MCF 10A (cell line): ENCODE results near the gene KIAA0753. TPM values are rescaled to one million over a fixed set of nuclear protein-coding genes. Genes with fewer than 3 reads are reported as not detected.
"Not testable (repeated sequence)": the region's sequence is repeated elsewhere in the genome, so short reads cannot be mapped to it uniquely, and the experiment has no call there.

ENCODE experiments used
- BruUV-seq: library from RNA; stranded (reverse); fragments of 400-500 nt; replicated peaks from 2 replicates; lab custom pipeline; 2021; lab: Mats Ljungman, UMichigan
- CTCF ChIA-PET: fragments of 300-600 bp; sonication (Branson Sonifier 250); formaldehyde crosslinking; extraction: SDS; loops from one replicate; lab custom pipeline; 2021; ENCODE audit warnings: antibody characterized with exemption, inconsistent platforms; lab: Yijun Ruan, JAX
- POLR2A ChIA-PET: fragments of 300-600, 350-650 bp; sonication (Branson Sonifier 250); formaldehyde crosslinking; extraction: SDS; loops from one replicate; lab custom pipeline; 2020; ENCODE audit warnings: antibody characterized with exemption, inconsistent platforms; lab: Yijun Ruan, JAX
- DNase-seq: peaks from one replicate; pipeline ENCODE4 v3.0.0-alpha.2; 2018; ENCODE audit not compliant: unreplicated experiment
- H3K27ac Mint-ChIP-seq: one replicate; pipeline ENCODE4 v1.8.0; 2022; ENCODE audit warnings: mild to moderate bottlenecking, low read depth, mixed read lengths; ENCODE audit not compliant: unreplicated experiment
- H3K27me3 Mint-ChIP-seq: one replicate; pipeline ENCODE4 v1.8.0; 2022; ENCODE audit warnings: mixed read lengths; ENCODE audit not compliant: insufficient read depth, unreplicated experiment
- H3K36me3 Mint-ChIP-seq: one replicate; pipeline ENCODE4 v1.8.0; 2022; ENCODE audit warnings: mild to moderate bottlenecking, moderate library complexity, mixed read lengths; ENCODE audit not compliant: insufficient read depth, unreplicated experiment
- H3K4me1 Mint-ChIP-seq: one replicate; pipeline ENCODE4 v1.8.0; 2022; ENCODE audit warnings: mixed read lengths; ENCODE audit not compliant: insufficient read depth, unreplicated experiment
- H3K4me3 Mint-ChIP-seq: one replicate; pipeline ENCODE4 v1.8.0; 2022; ENCODE audit warnings: mild to moderate bottlenecking, moderate library complexity, mixed read lengths; ENCODE audit not compliant: unreplicated experiment
- H3K9me3 Mint-ChIP-seq: one replicate; pipeline ENCODE4 v1.8.0; 2022; ENCODE audit warnings: mixed read lengths; ENCODE audit not compliant: unreplicated experiment
- intact Hi-C: fragments of 100-400 bp; cut with micrococcal nuclease; formaldehyde crosslinking; loops from 2 replicates; pipeline ENCODE4 v1.14.1; 2022
- total RNA-seq: library from RNA; stranded (reverse); gene quantifications from 2 replicates; pipeline ENCODE4 v1.2.3, GENCODE V29; 2022
- TF ChIP-seq, protein P1 (sequence below): fragments of 200-600 bp; IDR thresholded peaks from one replicate; pipeline ENCODE4 v1.8.0; 2022; ENCODE audit warnings: antibody characterized with exemption, mild to moderate bottlenecking; ENCODE audit not compliant: unreplicated experiment

KIAA0753 gene
- total RNA-seq, 1 experiment from 2014 or later: 22.8 TPM

DNA sequence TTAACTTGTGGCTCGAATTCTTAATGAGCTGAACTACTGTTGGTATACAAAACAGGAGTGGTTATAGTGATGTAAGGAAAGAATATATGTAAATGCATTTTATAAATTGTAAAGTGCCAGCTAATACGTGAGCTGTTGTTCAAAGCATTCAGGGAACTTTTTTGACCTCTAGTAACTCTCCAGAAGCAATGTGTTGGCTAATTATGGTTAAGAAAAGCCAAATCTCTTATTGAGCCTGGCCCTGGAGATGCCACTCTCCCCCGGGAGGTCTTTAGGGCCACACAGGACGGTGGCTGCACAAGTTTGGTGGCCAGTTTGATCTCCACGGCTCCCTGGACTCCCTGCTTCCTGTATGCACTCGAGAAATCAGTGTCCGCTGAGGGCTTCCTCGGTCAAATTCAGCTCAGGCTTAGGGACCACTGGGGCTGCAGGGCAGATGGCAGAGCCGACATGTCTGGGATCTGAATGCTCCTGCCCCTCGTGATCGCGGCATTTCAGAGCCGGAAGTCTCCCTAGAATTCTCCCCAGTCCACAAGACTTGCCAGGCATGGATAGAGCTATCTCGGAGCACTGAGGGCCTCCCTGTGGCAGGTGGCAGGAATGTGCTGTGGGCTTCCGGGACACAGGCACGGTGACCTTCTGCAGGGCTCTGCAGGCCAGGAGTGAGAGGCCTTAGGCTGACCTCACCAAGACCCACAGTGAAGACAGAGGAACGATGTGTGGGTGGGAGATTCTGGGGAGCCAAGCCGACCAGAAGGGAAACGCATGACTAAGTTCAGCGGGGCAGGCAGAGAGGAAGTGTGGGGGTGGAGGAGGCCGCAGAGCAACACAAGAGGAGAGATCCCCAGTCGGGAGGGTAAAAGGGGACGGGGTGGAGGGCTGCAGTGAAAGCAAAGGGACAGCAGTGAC is 65.6 kb downstream of the KIAA0753 start:
- H3K4me3 Mint-ChIP-seq: no peak overlapping the region
- intact Hi-C loops: loop anchor here (5.0 kb wide), 1 partner anchor 103 kb away; no protein-coding TSS in a partner anchor
- BruUV-seq: no TSS peak

DNA sequence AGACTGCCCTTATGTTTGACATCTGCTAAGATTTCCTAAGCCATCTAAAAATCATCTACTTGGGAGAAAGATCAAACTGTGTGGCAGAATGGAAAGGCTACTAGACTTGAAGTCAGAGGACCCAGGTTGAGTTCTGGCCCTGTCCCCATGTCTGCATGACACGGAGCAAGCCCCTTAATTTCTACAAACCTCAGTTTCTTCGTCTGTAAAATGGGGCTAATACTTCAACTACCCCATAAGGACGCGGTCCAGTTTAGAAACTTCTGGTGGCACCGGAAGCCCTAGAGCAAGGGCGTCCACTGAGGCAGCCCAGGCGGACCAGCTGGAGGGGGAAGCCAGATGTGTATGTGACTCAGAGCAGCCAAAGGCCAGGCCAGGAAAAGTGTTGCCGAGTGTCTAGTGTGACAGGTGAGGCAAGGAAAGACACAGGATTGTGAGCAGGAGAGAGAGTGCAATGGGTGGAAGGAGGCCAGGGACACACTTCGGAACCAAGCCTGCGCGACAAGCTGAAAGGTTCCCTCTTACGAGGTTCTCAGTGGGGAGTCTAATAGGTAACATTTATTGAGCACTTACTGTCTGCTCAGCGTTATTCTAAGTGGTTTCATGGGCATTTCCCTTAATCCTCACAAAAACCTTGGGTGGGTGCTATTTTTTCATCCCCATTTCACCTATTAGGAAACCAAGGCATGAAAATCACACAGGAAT is 66.4 kb downstream of the KIAA0753 start:
- no peaks in the 10 kb centered on the region for H3K27me3 Mint-ChIP-seq
- peaks cover 7% of the 10 kb centered on the region for H3K36me3 Mint-ChIP-seq
- H3K4me1 Mint-ChIP-seq: peaks cover 34% of the 10 kb centered on the region
- ChIA-PET CTCF (interaction anchor here (0.8 kb wide), 1 partner anchor 22 kb away, joined by 3 read pairs; no protein-coding TSS in a partner anchor), POLR2A (interaction anchor here (0.8 to 1.3 kb wide), 3 partner anchors 10 to 19 kb away, joined by 3 read pairs; no protein-coding TSS in a partner anchor)
- TF ChIP-seq, protein P1, sequence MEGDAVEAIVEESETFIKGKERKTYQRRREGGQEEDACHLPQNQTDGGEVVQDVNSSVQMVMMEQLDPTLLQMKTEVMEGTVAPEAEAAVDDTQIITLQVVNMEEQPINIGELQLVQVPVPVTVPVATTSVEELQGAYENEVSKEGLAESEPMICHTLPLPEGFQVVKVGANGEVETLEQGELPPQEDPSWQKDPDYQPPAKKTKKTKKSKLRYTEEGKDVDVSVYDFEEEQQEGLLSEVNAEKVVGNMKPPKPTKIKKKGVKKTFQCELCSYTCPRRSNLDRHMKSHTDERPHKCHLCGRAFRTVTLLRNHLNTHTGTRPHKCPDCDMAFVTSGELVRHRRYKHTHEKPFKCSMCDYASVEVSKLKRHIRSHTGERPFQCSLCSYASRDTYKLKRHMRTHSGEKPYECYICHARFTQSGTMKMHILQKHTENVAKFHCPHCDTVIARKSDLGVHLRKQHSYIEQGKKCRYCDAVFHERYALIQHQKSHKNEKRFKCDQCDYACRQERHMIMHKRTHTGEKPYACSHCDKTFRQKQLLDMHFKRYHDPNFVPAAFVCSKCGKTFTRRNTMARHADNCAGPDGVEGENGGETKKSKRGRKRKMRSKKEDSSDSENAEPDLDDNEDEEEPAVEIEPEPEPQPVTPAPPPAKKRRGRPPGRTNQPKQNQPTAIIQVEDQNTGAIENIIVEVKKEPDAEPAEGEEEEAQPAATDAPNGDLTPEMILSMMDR: no peak
- no peaks in the 10 kb centered on the region for H3K9me3 Mint-ChIP-seq
- no peak overlapping the region for H3K27ac Mint-ChIP-seq
- BruUV-seq: no TSS peak
- DNase-seq: no peak
- intact Hi-C loops: no loop called here
- no peak overlapping the region for H3K4me3 Mint-ChIP-seq

More for the DNA sequence above, 65.6 kb downstream of the KIAA0753 start:
- TF ChIP-seq, protein P1: no peak
- H3K27me3 Mint-ChIP-seq: no peaks in the 10 kb centered on the region
- ChIA-PET POLR2A (interaction anchor here (0.6 to 1.3 kb wide), 4 partner anchors 9 to 59 kb away, joined by 3 read pairs; no protein-coding TSS in a partner anchor), CTCF (interaction anchor here (0.8 kb wide), 1 partner anchor 23 kb away, joined by 3 read pairs; no protein-coding TSS in a partner anchor)
- H3K27ac Mint-ChIP-seq: peak overlapping the region; percentile 78
- H3K4me1 Mint-ChIP-seq: peaks cover 28% of the 10 kb centered on the region
- DNase-seq: peak; percentile 73
- peaks cover 13% of the 10 kb centered on the region for H3K36me3 Mint-ChIP-seq
- H3K9me3 Mint-ChIP-seq: no peaks in the 10 kb centered on the region

DNA sequence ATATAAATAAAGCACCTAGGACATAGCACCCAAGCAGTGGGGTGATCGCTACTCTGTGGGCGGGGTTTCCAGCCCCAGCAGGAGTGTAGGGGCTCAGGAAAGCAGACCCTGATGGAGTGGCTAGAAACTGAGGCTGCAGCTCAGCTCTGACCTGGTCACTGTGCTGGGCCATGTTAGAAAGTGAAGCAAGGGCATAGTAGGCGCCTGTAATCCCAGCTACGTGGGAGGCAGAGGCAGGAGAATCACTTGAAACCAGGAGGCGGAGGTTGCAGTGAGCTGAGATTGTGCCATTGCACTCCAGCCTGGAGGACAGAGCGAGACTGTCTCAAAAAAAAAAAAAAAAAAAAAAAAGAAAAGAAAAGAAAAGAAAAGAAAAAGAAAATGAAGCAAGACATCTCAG is 67.0 kb downstream of the KIAA0753 start:
- H3K9me3 Mint-ChIP-seq, H3K27ac Mint-ChIP-seq, H3K36me3 Mint-ChIP-seq, intact Hi-C loops, H3K4me3 Mint-ChIP-seq, POLR2A ChIA-PET, BruUV-seq, H3K27me3 Mint-ChIP-seq, DNase-seq, CTCF ChIA-PET: not testable (repeated sequence)
- peaks cover 29% of the 10 kb centered on the region for H3K4me1 Mint-ChIP-seq

DNA sequence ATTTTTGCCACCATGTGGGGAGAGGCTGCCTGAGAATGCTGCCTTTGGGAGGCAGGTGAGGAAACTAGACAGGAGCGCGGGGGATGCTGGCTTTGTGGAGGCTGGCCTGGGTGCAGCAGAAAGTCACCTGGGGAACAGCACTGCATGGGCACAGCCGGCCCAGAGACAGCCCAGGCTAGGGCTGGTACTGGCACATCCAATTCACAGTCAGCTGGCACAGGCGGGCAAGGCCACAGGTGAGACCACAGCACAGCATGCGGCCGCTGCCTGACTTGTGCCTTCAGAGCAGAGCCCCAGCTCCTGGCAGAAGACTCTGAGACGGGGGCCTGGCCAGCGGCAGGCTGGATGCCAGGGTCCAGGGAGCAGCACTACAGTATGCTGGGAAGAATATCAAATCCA is 67.5 kb downstream of the KIAA0753 start:
- POLR2A ChIA-PET: interaction anchor here (0.6 kb wide), 1 partner anchor 823 kb away, joined by 5 read pairs; no protein-coding TSS in a partner anchor
- CTCF ChIA-PET: no interaction called here
- TF ChIP-seq, protein P1: no peak
- no peak for DNase-seq
- intact Hi-C loops: no loop called here
- H3K27me3 Mint-ChIP-seq: no peaks in the 10 kb centered on the region
- H3K9me3 Mint-ChIP-seq: no peaks in the 10 kb centered on the region
- H3K36me3 Mint-ChIP-seq: peaks cover 7% of the 10 kb centered on the region
- H3K4me3 Mint-ChIP-seq: no peak overlapping the region
- no TSS peak for BruUV-seq
- H3K4me1 Mint-ChIP-seq: peaks cover 32% of the 10 kb centered on the region
- H3K27ac Mint-ChIP-seq: no peak overlapping the region
